GM23248 (cell line): ENCODE measurements around the gene ARL14EPL.

Experiments
- EZH2 ChIP-seq: fragments of 200-600 bp; sonication (generic); IDR thresholded peaks from 2 replicates; pipeline ENCODE4 v1.6.1; 2018; ENCODE audit warnings: antibody characterized with exemption, mild to moderate bottlenecking; ENCODE audit not compliant: insufficient read depth, poor library complexity, severe bottlenecking
- EZH2phosphoT487 ChIP-seq: fragments of 200-600 bp; sonication (generic); IDR thresholded peaks from 2 replicates; pipeline ENCODE4 v1.6.1; 2018; ENCODE audit warnings: antibody characterized with exemption, moderate library complexity, mild to moderate bottlenecking, low read depth; ENCODE audit not compliant: insufficient read depth

DNA sequence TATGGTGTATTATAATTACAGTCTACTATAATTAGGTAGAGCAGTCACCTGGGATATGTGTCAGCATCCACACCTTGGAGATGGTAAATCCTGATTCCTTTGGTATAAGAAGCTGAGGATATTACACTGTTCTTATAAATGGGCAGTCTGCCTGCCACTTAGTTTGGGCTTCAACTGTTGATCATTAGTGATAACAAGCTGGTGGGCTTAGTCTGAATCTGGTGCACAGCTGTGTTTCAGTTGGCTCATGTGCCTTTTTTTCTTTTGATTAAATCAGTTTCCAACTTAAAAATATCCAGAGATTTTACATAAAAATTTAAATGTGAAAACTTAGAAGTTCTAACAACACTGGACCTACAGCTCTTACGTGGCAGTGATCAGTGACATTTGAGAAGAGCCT lies 48.8 kb upstream of the ARL14EPL start:
- no peak for TF ChIP-seq EZH2phosphoT487
- no peak for TF ChIP-seq EZH2
